Putamen (tissue), 1 donor: ENCODE data around the gene MED13L.

Experiments used
- DNase-seq: peaks from one replicate; pipeline ENCODE4 v3.0.0-alpha.2; 2016; ENCODE audit warnings: low spot score

The MED13L gene

DNA sequence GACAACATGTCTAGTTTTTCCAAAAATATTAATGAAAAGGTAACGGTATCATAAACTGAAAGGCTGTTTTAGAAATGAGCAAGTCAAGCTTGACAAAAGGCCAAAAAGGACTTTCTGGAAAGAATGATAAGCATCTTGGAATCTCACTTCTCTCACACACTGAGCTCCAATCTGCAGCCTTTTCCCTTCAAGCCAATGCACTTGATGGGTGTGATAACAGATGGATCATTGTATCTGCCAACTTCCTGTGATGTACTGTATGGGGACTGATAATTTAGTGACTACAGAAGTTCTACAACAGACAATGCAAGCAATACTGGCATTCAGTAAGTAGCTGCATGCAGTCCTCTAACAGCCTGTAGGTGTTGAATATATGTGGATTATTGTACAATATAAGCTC is 147.1 kb downstream of the MED13L start:
- no peak for DNase-seq

DNA sequence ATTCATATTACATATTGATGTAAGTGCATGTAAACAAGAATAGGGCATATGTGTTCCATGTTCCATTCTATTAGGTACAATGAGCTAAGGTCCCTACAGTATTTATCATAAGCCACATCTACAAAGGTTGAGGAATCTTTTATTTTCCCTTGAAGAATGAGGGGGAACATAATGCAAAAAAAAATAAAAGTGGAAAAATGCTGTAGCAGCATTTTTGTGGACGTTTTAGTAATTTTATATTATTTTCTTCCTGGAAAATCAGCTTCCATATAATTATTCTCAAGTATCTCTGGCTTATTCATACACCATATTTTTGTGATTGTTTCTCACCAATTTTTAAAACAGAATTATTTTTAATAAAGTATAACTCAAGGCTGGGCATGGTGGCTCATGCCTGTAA is 148.7 kb downstream of the MED13L start:
- DNase-seq = no peak

GRCh38 chr12:116127859-116128258 is 149.6 kb downstream of the MED13L start:
- DNase-seq = no peak

GRCh38 chr12:116126610-116127009 is 150.9 kb downstream of the MED13L start:
- no peak for DNase-seq

DNA sequence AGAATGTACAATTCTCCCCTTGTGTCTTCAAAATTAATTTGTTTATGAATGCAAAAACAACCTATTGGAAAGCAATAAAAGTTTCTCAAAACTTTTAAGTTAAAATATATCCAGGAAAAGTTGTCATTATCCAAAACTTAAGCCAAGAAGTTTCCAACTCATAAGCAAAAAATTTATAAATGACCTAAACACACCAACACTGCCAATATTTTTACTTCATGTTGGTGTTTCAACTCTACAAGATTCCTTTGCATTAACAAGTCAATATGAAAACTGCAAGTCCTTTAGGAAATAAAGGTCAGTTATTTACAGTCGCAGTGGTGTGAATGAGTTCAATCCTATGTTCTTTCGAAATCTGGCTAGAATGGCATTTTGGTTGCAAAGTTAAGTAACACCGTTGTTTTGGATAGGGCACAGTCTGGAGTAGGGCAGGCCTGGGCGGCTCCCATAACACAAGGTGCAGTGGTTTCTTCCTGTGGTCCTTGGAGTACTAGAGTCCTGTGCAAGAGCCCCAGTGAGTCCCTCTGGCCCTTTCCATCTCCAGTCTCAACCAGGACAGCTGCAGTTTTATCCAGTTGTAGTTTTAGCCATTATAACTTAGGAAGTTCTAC is 151.4 kb downstream of the MED13L start:
- no peak for DNase-seq

DNA sequence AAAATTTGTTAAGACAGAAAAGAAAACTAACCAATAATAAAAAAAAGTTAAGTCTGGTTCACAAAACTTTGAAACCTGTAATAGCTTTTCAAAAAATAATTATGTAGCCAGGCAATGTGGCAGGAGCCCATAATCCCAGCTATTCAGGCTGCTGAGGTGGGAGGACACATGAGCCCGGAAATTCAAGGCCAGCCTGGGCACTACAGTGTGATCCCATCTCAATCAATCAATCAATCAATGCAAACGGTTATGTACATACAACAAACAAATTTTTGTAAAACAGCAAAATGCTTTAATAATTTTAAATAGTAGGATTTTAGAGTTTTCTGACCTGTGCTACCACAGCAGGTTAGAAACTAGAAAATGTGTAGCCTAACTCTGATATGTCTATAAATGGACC is 152.4 kb downstream of the MED13L start:
- DNase-seq = no peak

GRCh38 chr12:116123451-116124258 is 153.8 kb downstream of the MED13L start:
- peak; percentile 60 for DNase-seq

DNA sequence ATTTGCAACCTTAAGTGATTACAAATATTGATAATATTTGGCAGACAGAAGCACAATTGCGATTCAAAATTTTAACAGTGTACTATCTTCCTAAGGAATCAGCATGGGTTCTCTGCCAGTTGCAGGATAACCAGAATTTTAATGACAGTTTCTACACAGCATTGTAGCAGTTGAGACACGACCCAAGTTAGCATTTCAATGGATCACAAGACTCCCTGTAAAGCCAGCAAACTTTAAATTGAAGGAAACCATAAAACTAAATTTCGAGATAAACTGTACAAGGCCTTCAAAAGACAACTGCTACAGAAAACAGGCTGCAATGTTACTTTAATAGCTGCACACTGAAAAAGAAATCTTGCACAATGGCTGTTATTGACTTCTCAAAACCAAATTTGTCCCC is 154.9 kb downstream of the MED13L start:
- no peak for DNase-seq

GRCh38 chr12:116121453-116121871 is 156.0 kb downstream of the MED13L start:
- DNase-seq = no peak

DNA sequence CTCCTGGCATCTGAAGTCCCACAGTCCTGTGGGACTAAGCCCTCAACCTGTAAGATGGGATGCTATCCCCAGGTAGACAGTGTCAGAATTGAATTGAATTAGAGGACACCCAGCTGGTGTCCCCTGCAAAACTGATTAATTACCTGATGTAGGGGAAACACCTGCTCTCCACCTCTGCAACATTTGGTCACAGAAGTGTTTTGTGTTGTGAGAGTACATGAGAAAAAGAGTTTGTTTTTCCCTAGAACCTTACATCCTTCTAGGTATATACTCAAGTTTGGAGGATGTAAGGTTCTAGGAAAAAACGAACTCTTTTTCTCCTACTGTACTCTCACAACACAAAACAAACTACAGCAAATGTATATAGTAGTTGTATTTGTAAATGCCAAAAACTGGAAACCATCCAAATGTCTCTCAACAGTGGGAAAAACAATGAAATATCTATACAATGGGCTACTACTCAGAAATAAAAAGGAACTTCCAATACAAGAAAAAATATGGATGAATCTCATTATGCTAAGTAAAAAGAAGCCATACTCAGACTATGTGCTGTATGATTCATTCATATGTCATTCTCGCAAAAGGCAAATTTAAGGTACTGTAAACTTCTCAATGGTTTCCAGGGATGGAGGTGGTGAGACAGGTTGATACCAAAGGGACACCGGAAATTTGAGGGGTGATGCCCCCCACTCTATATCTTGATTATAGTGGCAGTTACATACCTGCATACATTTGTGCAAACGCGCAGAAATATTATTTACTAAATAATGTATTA is 160.7 kb downstream of the MED13L start:
- no peak for DNase-seq

GRCh38 chr12:116113398-116114130 is 163.9 kb downstream of the MED13L start:
- no peak for DNase-seq

DNA sequence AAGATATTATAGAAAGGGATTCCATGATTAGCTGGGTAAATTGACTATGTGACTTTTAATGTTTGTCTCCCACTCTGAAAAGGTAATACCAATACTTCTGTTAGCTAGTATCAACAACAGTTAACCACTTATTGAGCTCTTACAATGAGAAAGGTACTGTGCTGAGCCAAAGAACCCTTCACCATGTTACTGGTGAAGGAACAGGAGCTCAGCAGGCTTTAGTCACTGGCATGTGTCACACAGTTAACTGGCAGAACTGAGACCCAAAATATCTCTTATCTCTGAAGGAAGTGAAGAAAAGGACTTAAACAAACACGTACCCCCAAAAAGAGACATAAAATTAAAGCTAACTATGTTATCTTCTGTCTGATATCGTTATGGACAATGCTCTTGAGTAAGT is 170.6 kb downstream of the MED13L start:
- no peak for DNase-seq

DNA sequence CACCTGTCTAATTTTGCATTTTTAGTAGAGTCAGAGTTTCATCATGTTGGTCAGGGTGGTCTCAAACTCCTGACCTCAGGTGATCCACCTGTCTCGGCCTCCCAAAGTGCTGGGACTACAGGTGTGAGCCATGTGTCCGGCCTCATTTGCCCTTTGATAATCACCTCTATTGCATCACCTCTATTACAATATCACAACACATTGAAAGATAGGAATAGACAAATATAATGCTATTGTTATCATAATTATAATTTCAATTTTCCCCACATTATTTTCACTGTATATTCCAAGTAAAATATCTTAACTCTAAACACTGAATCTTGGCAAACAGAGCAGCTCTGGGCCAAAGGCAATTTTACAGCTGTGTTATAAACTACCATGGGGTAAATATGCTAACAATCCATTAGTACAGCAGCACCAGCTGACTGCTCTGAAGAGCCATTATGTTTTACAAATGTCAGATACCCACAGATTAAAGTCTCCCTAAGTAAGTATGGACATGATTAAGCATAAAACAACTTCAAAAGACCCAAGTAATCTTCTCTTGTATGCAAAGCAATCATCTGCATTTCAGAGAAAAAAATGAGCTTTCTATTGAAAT is 173.2 kb downstream of the MED13L start:
- DNase-seq = no peak

- no peak for DNase-seq
Measured at GRCh38 chr12:116101991-116102390, 175.5 kb downstream of the MED13L start.

- DNase-seq = no peak
Measured at GRCh38 chr12:116099652-116100432, 177.7 kb downstream of the MED13L start.

DNA sequence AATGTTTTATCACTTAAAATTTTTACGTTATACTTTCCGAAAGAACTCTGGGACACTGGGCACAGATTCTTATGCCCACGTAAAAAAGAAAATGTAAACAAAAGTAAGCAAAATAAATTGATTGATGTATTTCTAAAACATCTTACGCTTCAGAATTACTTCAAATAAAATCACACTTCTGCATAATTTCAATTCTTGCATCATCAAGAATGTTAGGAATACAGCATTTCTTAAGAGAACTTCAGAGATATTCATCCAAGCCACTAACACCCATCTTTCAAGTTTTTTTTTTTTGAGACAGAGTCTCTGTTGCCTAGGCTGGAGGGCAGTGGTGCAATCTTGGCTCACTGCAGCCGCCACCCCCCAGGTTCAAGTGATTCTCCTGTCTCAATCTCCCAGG is 180.6 kb downstream of the MED13L start:
- no peak for DNase-seq

GRCh38 chr12:116094475-116094874 is 183.0 kb downstream of the MED13L start:
- no peak for DNase-seq

GRCh38 chr12:116093915-116094314 is 183.6 kb downstream of the MED13L start:
- DNase-seq = no peak

- DNase-seq = no peak
Measured at GRCh38 chr12:116092776-116093175, 184.7 kb downstream of the MED13L start.

- no peak for DNase-seq
Measured at GRCh38 chr12:116092162-116092561, 185.3 kb downstream of the MED13L start.

- DNase-seq = no peak
Measured at GRCh38 chr12:116091579-116091978, 185.9 kb downstream of the MED13L start.
